Peyer's patch (tissue), 4 donors: Measurements from ENCODE around the gene PROK2. TPM values are rescaled to one million over a fixed set of nuclear protein-coding genes. Genes with fewer than 3 reads are reported as not detected.

Experiments used
- DNase-seq, 3 donors: peaks; one replicate each; pipeline ENCODE4 v3.0.0-alpha.2; 2017 to 2019
- H3K27ac ChIP-seq, 4 donors: fragments of 200-600 bp; sonication (generic); one replicate each; pipeline ENCODE4 v1.5.1; 2016 to 2019
- H3K27me3 ChIP-seq, 2 donors: fragments of 200-600 bp; sonication (generic); one replicate each; pipeline ENCODE4 v1.5.1; 2019
- H3K36me3 ChIP-seq, 3 donors: fragments of 200-600 bp; sonication (generic); one replicate each; pipeline ENCODE4 v1.5.1; 2016 to 2019
- H3K4me1 ChIP-seq, 4 donors: fragments of 200-600 bp; sonication (generic); one replicate each; pipeline ENCODE4 v1.5.1; 2016 to 2019
- H3K4me3 ChIP-seq, 4 donors: fragments of 200-600 bp; sonication (generic); 1 replicate in 3 of 4; 2 replicates in 1 of 4; pipeline ENCODE4 v1.5.1; 2016 to 2019; ENCODE audit warnings: mild to moderate bottlenecking in 1 of 4
- H3K9me3 ChIP-seq, 4 donors: fragments of 200-600 bp; sonication (generic); one replicate each; pipeline ENCODE4 v1.5.1; 2016 to 2019; ENCODE audit warnings: mild to moderate bottlenecking in 1 of 4
- POLR2A ChIP-seq, 2 donors: fragments of 450-650 bp; IDR thresholded peaks; one replicate each; pipeline ENCODE4 v1.5.1; 2017; ENCODE audit warnings: antibody characterized with exemption in 2 of 2, mild to moderate bottlenecking in 2 of 2, moderate library complexity in 2 of 2
- total RNA-seq, 4 donors: library from RNA; depleted of rRNA; stranded (reverse); fragments of >200 nt; gene quantifications; one replicate each; pipeline ENCODE4 v1.1.0, GENCODE V29; 2016
- TF ChIP-seq, protein P1 (sequence below), 6 experiments: fragments of 450-650 bp in 4 of 6; fragments of 200-600 bp in 2 of 6; sonication (generic) in 1 of 6; IDR thresholded peaks; one replicate each; pipeline ENCODE4 v1.5.1; 2017 to 2019; ENCODE audit warnings: antibody characterized with exemption in 6 of 6, mild to moderate bottlenecking in 3 of 6, moderate library complexity in 1 of 6

PROK2 gene
- total RNA-seq, 4 donors from 2014 or later, result not detected

DNA sequence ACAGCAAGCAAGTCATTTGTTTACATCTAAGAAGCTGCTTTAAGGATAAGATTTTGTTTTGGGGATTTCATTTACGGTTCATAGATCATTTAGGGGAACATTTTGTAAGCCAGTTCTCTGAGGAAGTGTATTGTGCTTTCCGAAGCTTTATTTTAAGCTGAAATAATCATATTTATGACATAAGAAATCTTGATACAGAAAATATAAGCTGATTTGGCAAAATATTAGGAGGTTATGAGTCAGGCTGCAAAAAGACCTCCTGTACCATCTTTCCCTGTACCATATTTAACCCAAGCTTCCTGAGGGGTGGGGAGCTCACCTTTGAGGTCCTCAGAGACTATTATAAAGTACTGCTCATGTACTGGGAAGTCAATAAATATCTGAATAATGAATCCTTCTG is 51.6 kb downstream of the PROK2 start:
- no peaks in the 10 kb centered on the region for H3K36me3 ChIP-seq
- no peak overlapping the region for H3K27ac ChIP-seq
- DNase-seq, result no peak
- H3K9me3 ChIP-seq, result no peaks in the 10 kb centered on the region
- H3K4me3 ChIP-seq, result no peak overlapping the region
- TF ChIP-seq POLR2A (IDR thresholded peaks at IDR 0.05), result no peak
- TF ChIP-seq, protein P1, sequence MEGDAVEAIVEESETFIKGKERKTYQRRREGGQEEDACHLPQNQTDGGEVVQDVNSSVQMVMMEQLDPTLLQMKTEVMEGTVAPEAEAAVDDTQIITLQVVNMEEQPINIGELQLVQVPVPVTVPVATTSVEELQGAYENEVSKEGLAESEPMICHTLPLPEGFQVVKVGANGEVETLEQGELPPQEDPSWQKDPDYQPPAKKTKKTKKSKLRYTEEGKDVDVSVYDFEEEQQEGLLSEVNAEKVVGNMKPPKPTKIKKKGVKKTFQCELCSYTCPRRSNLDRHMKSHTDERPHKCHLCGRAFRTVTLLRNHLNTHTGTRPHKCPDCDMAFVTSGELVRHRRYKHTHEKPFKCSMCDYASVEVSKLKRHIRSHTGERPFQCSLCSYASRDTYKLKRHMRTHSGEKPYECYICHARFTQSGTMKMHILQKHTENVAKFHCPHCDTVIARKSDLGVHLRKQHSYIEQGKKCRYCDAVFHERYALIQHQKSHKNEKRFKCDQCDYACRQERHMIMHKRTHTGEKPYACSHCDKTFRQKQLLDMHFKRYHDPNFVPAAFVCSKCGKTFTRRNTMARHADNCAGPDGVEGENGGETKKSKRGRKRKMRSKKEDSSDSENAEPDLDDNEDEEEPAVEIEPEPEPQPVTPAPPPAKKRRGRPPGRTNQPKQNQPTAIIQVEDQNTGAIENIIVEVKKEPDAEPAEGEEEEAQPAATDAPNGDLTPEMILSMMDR (IDR thresholded peaks at IDR 0.05), result no peak
- no peaks in the 10 kb centered on the region for H3K27me3 ChIP-seq
- no peaks in the 10 kb centered on the region for H3K4me1 ChIP-seq

DNA sequence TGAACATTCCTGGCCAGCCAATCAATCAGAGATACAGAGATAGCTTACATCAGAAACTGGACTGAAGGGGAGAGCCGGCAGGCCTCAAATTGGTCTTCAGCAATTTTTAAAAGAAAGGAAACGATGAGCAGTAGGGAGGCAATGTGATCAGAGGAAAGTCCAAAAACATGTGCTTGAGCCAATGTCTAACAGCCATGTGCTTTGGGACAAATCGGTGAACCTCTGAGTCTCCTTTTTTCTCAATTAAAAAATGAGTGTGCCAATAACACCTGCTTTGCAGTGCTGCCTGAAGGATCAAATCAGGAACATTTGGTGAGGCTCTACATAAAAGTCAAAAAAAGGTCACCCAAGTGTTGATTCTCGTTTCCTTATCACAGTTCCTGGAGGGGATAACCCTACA is 52.3 kb downstream of the PROK2 start:
- H3K4me3 ChIP-seq, result no peak overlapping the region
- H3K4me1 ChIP-seq, result no peaks in the 10 kb centered on the region
- no peaks in the 10 kb centered on the region for H3K9me3 ChIP-seq
- no peaks in the 10 kb centered on the region for H3K27me3 ChIP-seq
- TF ChIP-seq POLR2A (IDR thresholded peaks at IDR 0.05), result no peak
- TF ChIP-seq, protein P1 (IDR thresholded peaks at IDR 0.05), result no peak
- H3K27ac ChIP-seq, result no peak overlapping the region
- no peaks in the 10 kb centered on the region for H3K36me3 ChIP-seq
- no peak for DNase-seq

DNA sequence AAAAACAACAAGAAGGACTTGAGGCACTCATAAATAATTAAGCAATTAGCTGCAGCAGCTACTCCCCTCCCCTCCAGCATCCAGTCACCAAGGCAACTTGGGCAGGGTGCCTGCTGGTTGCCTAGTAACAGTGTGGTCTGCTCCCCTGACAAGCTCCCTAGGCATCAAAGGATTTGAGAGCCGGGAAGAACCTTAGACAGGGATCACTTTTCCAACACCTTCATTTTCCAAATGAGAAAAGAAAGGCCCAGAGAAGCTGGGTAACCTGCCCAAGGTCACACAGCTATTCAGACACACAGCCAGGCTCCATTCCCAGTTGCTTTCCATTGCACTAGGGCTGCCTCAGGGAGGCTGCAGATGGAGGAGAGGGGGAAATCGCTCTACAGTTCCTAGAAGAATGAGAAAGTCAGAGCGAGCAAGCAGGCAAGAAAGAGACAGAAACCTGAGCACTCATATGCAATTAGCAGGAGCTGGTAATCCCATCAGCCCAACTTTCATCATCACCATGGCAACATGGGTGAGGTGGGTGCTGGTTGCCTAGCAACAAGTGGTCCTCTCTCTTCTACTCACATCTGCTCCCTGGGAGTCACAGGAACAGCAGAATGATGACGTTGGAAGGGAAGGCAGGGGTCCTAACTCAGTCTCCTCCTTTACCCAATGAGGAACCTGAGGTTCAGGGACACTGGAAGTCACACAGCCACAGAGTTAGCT is 56.2 kb downstream of the PROK2 start:
- peak overlapping the region in 1 of 4 donors; percentile 21 for H3K27ac ChIP-seq
- no peaks in the 10 kb centered on the region for H3K36me3 ChIP-seq
- H3K4me1 ChIP-seq, result peaks cover 0 to 12% (median 0%) of the 10 kb centered on the region in 4 donors
- H3K27me3 ChIP-seq, result no peaks in the 10 kb centered on the region
- DNase-seq, result no peak
- H3K4me3 ChIP-seq, result no peak overlapping the region
- no peaks in the 10 kb centered on the region for H3K9me3 ChIP-seq
- no peak for TF ChIP-seq POLR2A (IDR thresholded peaks at IDR 0.05)
- TF ChIP-seq, protein P1 (IDR thresholded peaks at IDR 0.05), result no peak

DNA sequence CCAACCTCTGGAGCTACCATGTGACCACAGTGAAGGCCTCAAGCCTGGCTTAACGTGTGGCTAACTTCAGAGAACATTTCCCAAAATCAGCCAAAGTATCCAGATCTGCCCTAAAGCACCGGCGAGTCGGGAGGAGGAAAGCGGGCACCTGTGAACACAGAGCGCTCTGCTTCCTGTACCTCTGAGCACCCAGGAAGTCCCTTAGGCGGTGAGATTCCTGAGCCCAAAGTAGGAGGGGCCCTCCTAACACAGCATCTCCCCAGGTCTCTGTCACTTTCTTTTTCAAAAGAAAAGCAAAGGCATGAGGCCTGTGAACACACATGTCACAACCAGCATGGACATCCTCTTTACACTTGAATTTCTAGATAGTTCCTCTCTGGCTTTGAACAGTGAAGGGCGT is 58.8 kb downstream of the PROK2 start:
- H3K27ac ChIP-seq, result peak overlapping the region; percentile 69 to 83 (median 76)
- H3K4me3 ChIP-seq, result peak overlapping the region; percentile 51 to 90 (median 61)

DNA sequence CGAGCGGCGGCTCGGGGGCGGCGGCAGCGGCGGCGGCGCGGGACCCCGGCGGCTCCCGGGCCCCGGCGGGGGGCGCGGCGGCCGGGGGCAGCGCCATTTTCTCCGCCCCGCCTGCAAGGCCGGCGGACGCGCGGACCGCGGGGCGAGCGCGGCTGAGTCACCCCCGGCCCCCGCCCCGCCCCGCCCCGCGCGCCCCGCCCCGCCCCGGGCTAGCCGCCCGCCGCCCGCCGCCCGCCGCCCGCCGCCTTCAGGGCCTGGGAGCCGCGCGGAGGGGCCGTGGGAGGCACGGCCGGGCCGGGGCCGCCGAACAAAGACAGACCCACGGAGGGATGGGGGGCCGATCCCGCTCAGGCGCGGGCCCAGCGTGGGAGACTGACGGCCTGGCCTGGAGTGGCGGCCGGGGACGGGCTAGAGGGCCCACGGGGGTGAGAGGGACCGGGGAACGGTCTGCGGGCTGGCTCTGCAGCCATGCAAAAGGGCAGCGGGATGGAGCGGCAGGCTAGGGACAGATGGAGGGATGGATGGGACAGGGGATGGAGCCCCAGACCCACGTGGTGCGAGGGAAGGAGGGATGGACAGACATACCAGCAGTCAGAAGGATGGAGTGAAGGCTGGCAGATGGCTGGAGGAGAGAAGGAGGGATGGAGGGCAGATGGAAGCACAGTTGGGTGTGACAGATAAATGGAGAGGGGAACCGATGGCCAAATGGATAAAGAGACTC is 59.5 kb downstream of the PROK2 start, which contains the start of gene EIF4E3:
TSS of gene EIF4E3 (minus strand) at position 132 of the 721 bp plus-strand sequence. CDS start at position 97, 35 bp downstream.
- H3K4me3 ChIP-seq, result peak within 1 kb of the TSS; percentile 77 to 90 (median 85)
- no peaks in the 10 kb centered on the region for H3K36me3 ChIP-seq
- H3K27ac ChIP-seq, result peak within 1 kb of the TSS; percentile 84 to 93 (median 86)
- no peaks in the 10 kb centered on the region for H3K9me3 ChIP-seq
- H3K4me1 ChIP-seq, result peaks cover 0 to 18% (median 0%) of the 10 kb centered on the region in 4 donors
- DNase-seq, result peak; percentile 27 to 72 (median 51)
- TF ChIP-seq POLR2A (IDR thresholded peaks at IDR 0.05), result no peak
- TF ChIP-seq, protein P1 (IDR thresholded peaks at IDR 0.05), result no peak
- H3K27me3 ChIP-seq, result no peaks in the 10 kb centered on the region

More for the DNA sequence above, 58.8 kb downstream of the PROK2 start:
- TF ChIP-seq, protein P1 (IDR thresholded peaks at IDR 0.05), result no peak
- TF ChIP-seq POLR2A (IDR thresholded peaks at IDR 0.05), result no peak
- peaks cover 0 to 18% (median 0%) of the 10 kb centered on the region in 4 donors for H3K4me1 ChIP-seq
- no peaks in the 10 kb centered on the region for H3K36me3 ChIP-seq
- H3K27me3 ChIP-seq, result no peaks in the 10 kb centered on the region
- no peaks in the 10 kb centered on the region for H3K9me3 ChIP-seq
- peak in 2 of 3 donors; percentile 36 to 67 for DNase-seq
